ENCODE results near the gene PF4V1.

Gene PF4V1

GRCh38 chr4:73871511-73872310, 18.6 kb downstream of the PF4V1 start:
- TF ChIP-seq REST (IDR thresholded peaks at IDR 0.05; ENCODE audit: insufficient read depth in 1 of 2, low read depth in 2 of 2, low read length in 2 of 2) (no peak), FOXP2 (optimal IDR thresholded peaks at IDR 0.05; ENCODE audit: borderline replicate concordance, extremely low read depth, extremely low read length, insufficient read depth) (no peak), POLR2AphosphoS5 (IDR thresholded peaks at IDR 0.05; ENCODE audit: low read depth, low read length) (no peak), TAF1 (IDR thresholded peaks at IDR 0.05; ENCODE audit: borderline replicate concordance, insufficient read depth, low read length) (no peak), SIN3A (IDR thresholded peaks at IDR 0.05; ENCODE audit: borderline replicate concordance, insufficient read depth, low read length) (no peak)

DNA sequence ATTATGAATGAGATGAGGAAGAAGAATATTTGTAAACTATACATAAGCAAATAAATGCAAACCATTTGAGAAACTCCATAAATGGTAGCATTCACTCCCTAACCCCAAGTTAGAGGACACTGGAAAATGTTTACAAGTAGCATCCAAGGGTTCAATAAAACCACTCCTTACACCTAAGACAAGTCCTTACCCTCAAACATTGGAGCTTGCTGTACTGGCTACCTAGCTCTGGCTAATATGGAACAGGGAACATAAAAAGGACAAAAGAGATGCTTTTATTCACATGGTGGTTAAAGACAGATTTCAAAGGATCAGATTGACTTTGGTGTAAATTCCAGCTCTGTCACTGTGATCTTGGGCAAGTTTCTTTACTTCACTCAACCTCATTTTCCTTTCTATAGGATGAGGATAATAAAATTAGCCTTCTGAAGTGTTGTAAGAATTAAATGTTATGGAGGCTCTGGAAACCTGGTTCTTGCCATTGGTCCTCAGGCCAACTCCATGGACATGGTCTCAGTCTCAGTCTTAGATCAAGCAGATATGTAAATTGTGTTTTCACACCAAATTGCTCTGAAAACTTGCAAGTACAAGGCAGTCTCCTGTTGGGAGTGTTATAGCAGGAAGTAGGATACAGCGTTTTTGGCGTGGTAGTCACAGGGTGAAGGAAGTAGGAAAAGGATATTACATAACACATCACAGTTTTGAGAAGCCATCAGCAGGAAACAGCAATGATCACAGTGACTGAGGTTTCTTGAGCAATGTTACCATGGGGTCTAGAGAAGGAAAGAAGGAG, 19.4 kb downstream of the PF4V1 start:
- TF ChIP-seq REST (IDR thresholded peaks at IDR 0.05; ENCODE audit: insufficient read depth in 1 of 2, low read depth in 2 of 2, low read length in 2 of 2) (no peak), TAF1 (IDR thresholded peaks at IDR 0.05; ENCODE audit: borderline replicate concordance, insufficient read depth, low read length) (no peak), SIN3A (IDR thresholded peaks at IDR 0.05; ENCODE audit: borderline replicate concordance, insufficient read depth, low read length) (no peak), FOXP2 (optimal IDR thresholded peaks at IDR 0.05; ENCODE audit: borderline replicate concordance, extremely low read depth, extremely low read length, insufficient read depth) (no peak), POLR2AphosphoS5 (IDR thresholded peaks at IDR 0.05; ENCODE audit: low read depth, low read length) (no peak)

DNA sequence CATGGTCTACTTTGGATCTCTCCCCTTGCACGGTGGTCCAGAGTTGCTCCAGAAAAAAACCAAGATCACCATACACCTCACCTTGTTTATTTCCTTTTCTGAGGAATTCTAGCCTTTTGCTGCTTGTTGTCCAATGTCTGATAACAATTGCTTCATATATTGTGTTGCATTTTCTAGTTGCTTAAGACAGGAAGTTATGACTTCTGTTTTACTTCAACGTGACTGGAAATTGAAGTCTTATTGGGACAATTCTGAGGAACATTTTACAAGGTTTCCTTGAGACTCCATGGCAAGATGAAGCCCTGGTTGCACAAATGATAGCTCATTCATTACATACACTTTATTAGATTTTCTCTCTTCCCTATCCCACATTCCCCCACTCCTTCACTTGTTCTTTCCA, 21.3 kb downstream of the PF4V1 start:
- TF ChIP-seq POLR2AphosphoS5 (IDR thresholded peaks at IDR 0.05; ENCODE audit: low read depth, low read length) (no peak), FOXP2 (optimal IDR thresholded peaks at IDR 0.05; ENCODE audit: borderline replicate concordance, extremely low read depth, extremely low read length, insufficient read depth) (no peak), REST (IDR thresholded peaks at IDR 0.05; ENCODE audit: insufficient read depth in 1 of 2, low read depth in 2 of 2, low read length in 2 of 2) (no peak), TAF1 (IDR thresholded peaks at IDR 0.05; ENCODE audit: borderline replicate concordance, insufficient read depth, low read length) (no peak), SIN3A (IDR thresholded peaks at IDR 0.05; ENCODE audit: borderline replicate concordance, insufficient read depth, low read length) (no peak)

- no peak for TF ChIP-seq FOXP2 (optimal IDR thresholded peaks at IDR 0.05; ENCODE audit: borderline replicate concordance, extremely low read depth, extremely low read length, insufficient read depth)
- TF ChIP-seq SIN3A (IDR thresholded peaks at IDR 0.05; ENCODE audit: borderline replicate concordance, insufficient read depth, low read length), result no peak
- no peak for TF ChIP-seq REST (IDR thresholded peaks at IDR 0.05; ENCODE audit: insufficient read depth in 1 of 2, low read depth in 2 of 2, low read length in 2 of 2)
- TF ChIP-seq TAF1 (IDR thresholded peaks at IDR 0.05; ENCODE audit: borderline replicate concordance, insufficient read depth, low read length), result no peak
- TF ChIP-seq POLR2AphosphoS5 (IDR thresholded peaks at IDR 0.05; ENCODE audit: low read depth, low read length), result no peak
Measured at GRCh38 chr4:73875401-73875800, 22.3 kb downstream of the PF4V1 start.

Data from PFSK-1 (cell line).